B cell (primary cell): ENCODE data around the gene CDX1.

Experiments
- CTCF ChIP-seq: fragments of 200-600 bp; IDR thresholded peaks from one replicate; pipeline ENCODE4 v1.8.0; 2022; ENCODE audit warnings: antibody characterized with exemption, mild to moderate bottlenecking
- EZH2 ChIP-seq: IDR thresholded peaks from 2 replicates; pipeline ENCODE4 v1.6.1; 2012; ENCODE audit warnings: borderline replicate concordance, low read depth, mild to moderate bottlenecking, moderate library complexity, low read length; ENCODE audit not compliant: insufficient read depth, poor library complexity, severe bottlenecking

- TF ChIP-seq CTCF = no peak
- TF ChIP-seq EZH2 = no peak
Measured at GRCh38 chr5:150172556-150172955, 6.0 kb downstream of the CDX1 start.
